PC-3 (cell line): ENCODE data around the gene DHRS11. TPM values are rescaled to one million over a fixed set of nuclear protein-coding genes. Genes with fewer than 3 reads are reported as not detected.

Experiments
- ATAC-seq: fragments of 200-7000 bp; cut with Tn5 transposase; 2 replicates; pipeline ENCODE4 v1.9.1; 2020; ENCODE audit warnings: mild to moderate bottlenecking, moderate library complexity
- BruUV-seq: library from RNA; stranded (reverse); fragments of 400-500 nt; replicated peaks from 2 replicates; lab custom pipeline; 2021; lab: Mats Ljungman, UMichigan
- CTCF ChIA-PET: fragments of 300-600 bp; sonication (Branson Sonifier 250); formaldehyde crosslinking; loops from one replicate; lab custom pipeline; 2022; ENCODE audit warnings: antibody characterized with exemption; lab: Charles Lee
- POLR2A ChIA-PET: fragments of 300-600 bp; sonication (Branson Sonifier 250); formaldehyde crosslinking; loops from one replicate; lab custom pipeline; 2022; ENCODE audit warnings: antibody characterized with exemption; ENCODE audit not compliant: unreplicated experiment; lab: Charles Lee
- DNase-seq: peaks from one replicate; pipeline ENCODE4 v3.0.0-alpha.2; 2015
- H2AFZ ChIP-seq: fragments of 300-600 bp; sonication (generic); 2 replicates; pipeline ENCODE4 v1.6.0; 2016; ENCODE audit warnings: antibody characterized with exemption, low read length
- H3F3A ChIP-seq: fragments of 300-600 bp; sonication (generic); one replicate; pipeline ENCODE4 v1.6.0; 2017; ENCODE audit warnings: antibody characterized with exemption, low read length, control low read depth, mild to moderate bottlenecking; ENCODE audit not compliant: unreplicated experiment
- H3K27ac ChIP-seq: fragments of 300-600 bp; sonication (generic); 2 replicates; pipeline ENCODE4 v1.5.1; 2016; ENCODE audit warnings: mild to moderate bottlenecking, low read length
- H3K27me3 ChIP-seq: fragments of 300-600 bp; sonication (generic); 2 replicates; pipeline ENCODE4 v1.6.1; 2016; ENCODE audit warnings: low read length, mixed read lengths
- H3K36me3 ChIP-seq: fragments of 300-600 bp; sonication (generic); 2 replicates; pipeline ENCODE4 v1.6.1; 2016; ENCODE audit warnings: low read depth, mixed run types, low read length, mixed read lengths
- H3K4me1 ChIP-seq: fragments of 300-600 bp; sonication (generic); 2 replicates; pipeline ENCODE4 v1.5.1; 2016; ENCODE audit warnings: low read length; ENCODE audit not compliant: insufficient read depth
- H3K4me2 ChIP-seq: fragments of 300-600 bp; sonication (generic); 2 replicates; pipeline ENCODE4 v1.6.0; 2016; ENCODE audit warnings: low read length
- H3K4me3 ChIP-seq: fragments of 300-600 bp; sonication (generic); 2 replicates; pipeline ENCODE4 v1.5.1; 2016; ENCODE audit warnings: mild to moderate bottlenecking, low read length, mixed read lengths
- H3K79me2 ChIP-seq: fragments of 300-600 bp; sonication (generic); 2 replicates; pipeline ENCODE4 v1.6.1; 2017; ENCODE audit warnings: low read length, mixed read lengths
- H3K9ac ChIP-seq: fragments of 300-600 bp; sonication (generic); 2 replicates; pipeline ENCODE4 v1.6.0; 2016; ENCODE audit warnings: mild to moderate bottlenecking, low read length
- H3K9me2 ChIP-seq: fragments of 300-600 bp; sonication (generic); replicated peaks from 2 replicates; pipeline ENCODE4 v1.6.1; 2016; ENCODE audit warnings: mixed run types, low read length, mixed read lengths
- H3K9me3 ChIP-seq: fragments of 300-600 bp; sonication (generic); 2 replicates; pipeline ENCODE4 v1.6.1; 2016; ENCODE audit warnings: low read length, mixed read lengths
- H4K20me1 ChIP-seq: fragments of 300-600 bp; sonication (generic); 2 replicates; pipeline ENCODE4 v1.6.1; 2016; ENCODE audit warnings: low read length, mixed read lengths
- EZH2 ChIP-seq: fragments of 300-600 bp; sonication (generic); IDR thresholded peaks from one replicate; pipeline ENCODE4 v1.6.1; 2017; ENCODE audit warnings: antibody characterized with exemption, mild to moderate bottlenecking, low read length; ENCODE audit not compliant: unreplicated experiment
- EZH2phosphoT487 ChIP-seq: fragments of 300-600 bp; sonication (generic); IDR thresholded peaks from 2 replicates; pipeline ENCODE4 v1.6.1; 2018; ENCODE audit warnings: mild to moderate bottlenecking, antibody characterized with exemption, low read length, borderline replicate concordance
- intact Hi-C: fragments of 100-400 bp; cut with micrococcal nuclease; formaldehyde crosslinking; loops from 2 replicates; pipeline ENCODE4 v1.9.0; 2023
- total RNA-seq: library from RNA; depleted of rRNA; stranded (reverse); fragments of >200 nt; gene quantifications from 2 replicates; pipeline ENCODE4 v1.2.3, GENCODE V29; 2014
- TF ChIP-seq, protein P1 (sequence below): fragments of 300-600 bp; sonication (generic); conservative IDR thresholded peaks from 2 replicates; pipeline ENCODE4 v1.5.1; 2017; ENCODE audit warnings: antibody characterized with exemption, low read depth, mild to moderate bottlenecking, low read length

Gene DHRS11
- total RNA-seq, 1 experiment from 2014 or later: 14.8 TPM

GRCh38 chr17:36597866-36598777 lies 6.4 kb downstream of the DHRS11 start:
- Histone ChIP-seq H3K36me3 (no peaks in the 10 kb centered on the region), H3K27me3 (no peaks in the 10 kb centered on the region), H3K9me2 (no peaks in the 10 kb centered on the region), H3K4me3 (no peak overlapping the region), H3K27ac (no peak overlapping the region), H4K20me1 (no peaks in the 10 kb centered on the region), H3K9ac (no peak overlapping the region), H3K4me1 (peaks cover 10% of the 10 kb centered on the region), H2AFZ (no peak overlapping the region), H3K9me3 (no peaks in the 10 kb centered on the region), H3K4me2 (no peak overlapping the region), H3F3A (no peaks in the 10 kb centered on the region), H3K79me2 (peaks cover 26% of the 10 kb centered on the region)
- ATAC-seq (no peak), DNase-seq (no peak)
- POLR2A ChIA-PET: no interaction called here
- TF ChIP-seq EZH2phosphoT487 (no peak), EZH2 (no peak)
- TF ChIP-seq, protein P1, sequence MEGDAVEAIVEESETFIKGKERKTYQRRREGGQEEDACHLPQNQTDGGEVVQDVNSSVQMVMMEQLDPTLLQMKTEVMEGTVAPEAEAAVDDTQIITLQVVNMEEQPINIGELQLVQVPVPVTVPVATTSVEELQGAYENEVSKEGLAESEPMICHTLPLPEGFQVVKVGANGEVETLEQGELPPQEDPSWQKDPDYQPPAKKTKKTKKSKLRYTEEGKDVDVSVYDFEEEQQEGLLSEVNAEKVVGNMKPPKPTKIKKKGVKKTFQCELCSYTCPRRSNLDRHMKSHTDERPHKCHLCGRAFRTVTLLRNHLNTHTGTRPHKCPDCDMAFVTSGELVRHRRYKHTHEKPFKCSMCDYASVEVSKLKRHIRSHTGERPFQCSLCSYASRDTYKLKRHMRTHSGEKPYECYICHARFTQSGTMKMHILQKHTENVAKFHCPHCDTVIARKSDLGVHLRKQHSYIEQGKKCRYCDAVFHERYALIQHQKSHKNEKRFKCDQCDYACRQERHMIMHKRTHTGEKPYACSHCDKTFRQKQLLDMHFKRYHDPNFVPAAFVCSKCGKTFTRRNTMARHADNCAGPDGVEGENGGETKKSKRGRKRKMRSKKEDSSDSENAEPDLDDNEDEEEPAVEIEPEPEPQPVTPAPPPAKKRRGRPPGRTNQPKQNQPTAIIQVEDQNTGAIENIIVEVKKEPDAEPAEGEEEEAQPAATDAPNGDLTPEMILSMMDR: no peak
- CTCF ChIA-PET: no interaction called here
- intact Hi-C loops: no loop called here
- BruUV-seq: no TSS peak

DNA sequence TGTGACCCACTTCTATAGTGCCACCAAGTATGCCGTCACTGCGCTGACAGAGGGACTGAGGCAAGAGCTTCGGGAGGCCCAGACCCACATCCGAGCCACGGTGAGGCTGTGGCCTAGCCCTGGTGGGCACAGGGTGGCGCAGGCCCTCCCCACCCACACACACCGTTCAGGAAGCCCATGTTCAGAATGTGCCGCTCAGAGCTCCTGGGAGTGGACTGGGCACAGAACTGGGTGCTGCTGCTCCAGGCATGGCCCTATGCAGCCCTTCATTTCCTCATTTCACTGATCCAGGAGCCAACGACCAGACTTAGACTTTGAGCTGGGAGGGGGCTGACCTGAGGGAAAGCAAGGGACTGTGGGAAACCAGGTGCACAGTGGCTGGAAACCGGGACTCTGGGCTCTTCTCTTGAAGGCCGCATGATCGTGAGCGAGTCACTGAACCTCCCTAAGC lies 7.3 kb downstream of the DHRS11 start:
- no peak overlapping the region for H3K4me3 ChIP-seq
- intact Hi-C loops: no loop called here
- peaks cover 6% of the 10 kb centered on the region for H3K4me1 ChIP-seq
- no TSS peak for BruUV-seq
- H3K36me3 ChIP-seq: no peaks in the 10 kb centered on the region
- no peaks in the 10 kb centered on the region for H3K9me3 ChIP-seq
- no peak overlapping the region for H3K4me2 ChIP-seq
- H4K20me1 ChIP-seq: no peaks in the 10 kb centered on the region
- H3K9ac ChIP-seq: no peak overlapping the region
- DNase-seq: no peak
- H3F3A ChIP-seq: no peaks in the 10 kb centered on the region
- no peaks in the 10 kb centered on the region for H3K27me3 ChIP-seq
- CTCF ChIA-PET: no interaction called here
- H3K27ac ChIP-seq: no peak overlapping the region
- peaks cover 25% of the 10 kb centered on the region for H3K79me2 ChIP-seq
- no peak for ATAC-seq
- no peak for TF ChIP-seq EZH2
- no peak for TF ChIP-seq EZH2phosphoT487
- TF ChIP-seq, protein P1: no peak
- no peak overlapping the region for H2AFZ ChIP-seq
- H3K9me2 ChIP-seq: no peaks in the 10 kb centered on the region
- POLR2A ChIA-PET: no interaction called here
